Keratinocyte (primary cell): Measurements from ENCODE around the gene TSPAN18.

ENCODE experiments used
- CTCF ChIP-seq, 3 experiments: IDR thresholded peaks in 1 of 3; conservative IDR thresholded peaks in 1 of 3; optimal IDR thresholded peaks in 1 of 3; 2 replicates in 2 of 3; 3 replicates in 1 of 3; pipeline versions ENCODE3 to v1.5.1; 2011; ENCODE audit warnings: low read length in 3 of 3, mild to moderate bottlenecking in 3 of 3, moderate library complexity in 2 of 3, control low read depth in 1 of 3, inconsistent platforms in 1 of 3; ENCODE audit not compliant: insufficient read depth in 2 of 3; ENCODE audit errors: extremely low read depth in 1 of 3
- EZH2 ChIP-seq: IDR thresholded peaks from one replicate; pipeline ENCODE4 v1.6.1; 2012; ENCODE audit warnings: inconsistent platforms, mild to moderate bottlenecking, low read length, moderate library complexity

GRCh38 chr11:44771841-44772240, 45.1 kb downstream of the TSPAN18 start:
- TF ChIP-seq EZH2: no peak
- no peak for TF ChIP-seq CTCF (optimal IDR thresholded peaks at IDR 0.05 in 1 of 3, IDR thresholded peaks at IDR 0.05 in 1 of 3, conservative IDR thresholded peaks at IDR 0.05 in 1 of 3; ENCODE audit: extremely low read depth in 1 of 3, insufficient read depth in 2 of 3, low read length in 3 of 3)
